ENCODE data around the gene SLC25A20.

GRCh38 chr3:48837163-48837562 is 61.5 kb downstream of the SLC25A20 start:
- TF ChIP-seq CTCF (IDR thresholded peaks at IDR 0.05; ENCODE audit: low read depth, low read length, poor library complexity, severe bottlenecking) (no peak), EZH2phosphoT487 (IDR thresholded peaks at IDR 0.05; ENCODE audit: borderline replicate concordance, low read length) (no peak)
